ENCODE results near the gene ALPP. TPM values are rescaled to one million over a fixed set of nuclear protein-coding genes. Genes with fewer than 3 reads are reported as not detected.

The ALPP gene
- total RNA-seq, 3 donors from 2014 or later = not detected

DNA sequence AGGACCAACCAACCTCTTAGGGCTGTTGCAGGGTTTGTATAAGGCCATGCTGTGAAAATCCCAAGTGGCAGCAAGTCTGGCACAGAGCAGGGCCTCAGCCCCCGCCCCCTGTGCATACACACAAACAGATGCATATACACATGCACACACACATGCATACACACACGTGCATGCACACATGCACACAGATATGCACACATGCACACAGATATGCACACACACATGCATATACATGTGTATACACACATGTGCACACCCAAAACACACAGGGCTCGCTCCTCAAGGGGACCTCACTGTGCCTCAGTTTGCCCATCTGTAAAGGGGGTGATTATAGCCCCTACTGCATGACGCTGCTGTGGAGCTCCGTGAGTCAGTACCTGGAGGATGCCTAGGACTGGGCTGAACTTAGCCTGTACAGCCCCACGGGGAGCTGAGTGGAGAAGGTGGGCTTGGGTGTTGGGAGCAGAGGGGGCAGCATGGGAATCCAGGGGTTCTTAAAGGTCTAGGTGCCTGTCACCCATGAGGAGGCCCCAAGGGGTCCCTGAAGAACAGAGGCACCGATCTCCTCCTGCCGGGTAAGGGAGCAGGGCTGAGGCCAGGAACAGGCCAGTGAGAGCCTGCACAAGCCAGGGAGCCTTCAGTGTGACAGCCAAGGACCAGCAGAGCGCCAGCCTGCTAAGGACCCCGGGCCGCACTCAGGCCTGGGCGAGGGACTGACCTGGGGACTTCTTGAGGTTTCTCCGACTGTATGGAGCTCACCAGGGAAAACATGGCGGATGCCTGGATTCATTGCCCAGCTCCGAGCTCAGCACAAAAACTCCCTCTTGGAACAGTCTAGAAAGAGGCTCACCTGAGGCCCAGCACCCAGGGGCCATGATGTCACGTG, 53.4 kb downstream of the ALPP start:
- H3K27me3 ChIP-seq = no peaks in the 10 kb centered on the region
- DNase-seq (ENCODE audit: low spot score in 2 of 2) = peak in 1 of 2 donors; percentile 28
- no peaks in the 10 kb centered on the region for H3K36me3 ChIP-seq
- intact Hi-C loops (cut with DNase I; ENCODE audit: low total_unique reads) = no loop called here
- H3K4me3 ChIP-seq = no peak overlapping the region
- H3K4me1 ChIP-seq = no peaks in the 10 kb centered on the region
- H3K9me3 ChIP-seq = no peaks in the 10 kb centered on the region
- TF ChIP-seq CTCF (IDR thresholded peaks at IDR 0.05) (no peak), POLR2AphosphoS5 (IDR thresholded peaks at IDR 0.05) (no peak), POLR2A (IDR thresholded peaks at IDR 0.05) (no peak)
- H3K27ac ChIP-seq = no peak overlapping the region

Other genes starting within 250 kb of the ALPP start
- gene ALPG, start 28.1 kb downstream of the ALPP start, total RNA-seq = not detected
- under 1 TPM in 1 of 3 donors, not detected in 2; 0.33 TPM for gene ALPI, start 77.4 kb downstream of the ALPP start, total RNA-seq
- 1 to 10 TPM in 1 of 3 donors, under 1 TPM in 2; 0.15 to 2.3 (median 0.48) TPM for gene ECEL1, start 109.1 kb downstream of the ALPP start, total RNA-seq
- not detected for gene PRSS56, start 141.6 kb downstream of the ALPP start, total RNA-seq
- gene CHRND, start 147.4 kb downstream of the ALPP start, total RNA-seq = not detected
- gene CHRNG, start 160.9 kb downstream of the ALPP start, total RNA-seq = not detected
- gene TIGD1, start 171.8 kb downstream of the ALPP start, total RNA-seq = 1 to 10 TPM; 2.9 to 5.6 (median 5.0) TPM
- gene EIF4E2, start 171.9 kb downstream of the ALPP start, total RNA-seq = 10 to 100 TPM; 31.6 to 57.4 (median 36.1) TPM

Data from breast epithelium (tissue), 4 donors.